Panc1 (cell line): Measurements from ENCODE around the gene C20orf204.
"Not testable (repeated sequence)": the region's sequence is repeated elsewhere in the genome, so short reads cannot be mapped to it uniquely, and the experiment has no call there.

ENCODE experiments used
- CTCF ChIP-seq: fragments of 450-650 bp; IDR thresholded peaks from 2 replicates; pipeline ENCODE4 v1.5.1; 2017; ENCODE audit warnings: mild to moderate bottlenecking
- POLR2AphosphoS5 ChIP-seq: IDR thresholded peaks from 2 replicates; pipeline ENCODE4 v1.6.1; 2012; ENCODE audit warnings: mild to moderate bottlenecking, low read depth, low read length, moderate library complexity
- SIN3A ChIP-seq: IDR thresholded peaks from 2 replicates; pipeline ENCODE4 v1.6.1; 2012; ENCODE audit warnings: low read depth, mild to moderate bottlenecking, low read length, moderate library complexity, borderline replicate concordance; ENCODE audit not compliant: insufficient read depth

- TF ChIP-seq POLR2AphosphoS5, CTCF, SIN3A: not testable (repeated sequence)
Observed at GRCh38 chr20:64012385-64013154, 23.4 kb upstream of the C20orf204 start.
